HG03103 (cell line): Measurements from ENCODE around the gene IQSEC2.

Experiments
- ATAC-seq: cut with Tn5 transposase; IDR thresholded peaks from one replicate; pipeline ENCODE4 v1.9.1; 2021; ENCODE audit warnings: low read depth; ENCODE audit not compliant: unreplicated experiment

The IQSEC2 gene

DNA sequence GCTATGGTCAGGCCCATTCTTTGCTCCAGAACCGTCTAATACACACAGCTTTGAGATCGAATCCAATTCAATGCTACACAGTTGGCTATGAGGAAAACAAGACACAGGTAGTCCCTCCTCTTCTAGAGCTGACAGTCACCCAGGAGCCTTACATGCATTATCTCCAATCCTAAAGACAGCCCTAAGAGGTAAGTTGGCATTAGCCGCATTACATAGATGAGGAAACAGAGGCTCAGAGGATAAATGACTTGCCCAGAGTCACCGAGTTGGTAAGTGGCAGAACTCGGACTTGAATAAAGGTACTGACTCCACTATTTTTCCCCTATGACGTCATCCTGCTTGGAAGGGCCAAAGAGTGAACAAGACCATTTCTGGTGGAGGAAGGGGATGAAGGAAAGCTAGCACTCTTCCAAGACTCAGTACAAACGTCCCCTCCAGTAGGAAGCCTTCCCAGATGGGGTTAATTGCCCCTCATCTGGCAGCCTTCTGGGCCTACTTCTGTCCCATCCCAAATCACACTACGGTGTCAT, 8.5 kb downstream of the IQSEC2 start:
- no peak for ATAC-seq

DNA sequence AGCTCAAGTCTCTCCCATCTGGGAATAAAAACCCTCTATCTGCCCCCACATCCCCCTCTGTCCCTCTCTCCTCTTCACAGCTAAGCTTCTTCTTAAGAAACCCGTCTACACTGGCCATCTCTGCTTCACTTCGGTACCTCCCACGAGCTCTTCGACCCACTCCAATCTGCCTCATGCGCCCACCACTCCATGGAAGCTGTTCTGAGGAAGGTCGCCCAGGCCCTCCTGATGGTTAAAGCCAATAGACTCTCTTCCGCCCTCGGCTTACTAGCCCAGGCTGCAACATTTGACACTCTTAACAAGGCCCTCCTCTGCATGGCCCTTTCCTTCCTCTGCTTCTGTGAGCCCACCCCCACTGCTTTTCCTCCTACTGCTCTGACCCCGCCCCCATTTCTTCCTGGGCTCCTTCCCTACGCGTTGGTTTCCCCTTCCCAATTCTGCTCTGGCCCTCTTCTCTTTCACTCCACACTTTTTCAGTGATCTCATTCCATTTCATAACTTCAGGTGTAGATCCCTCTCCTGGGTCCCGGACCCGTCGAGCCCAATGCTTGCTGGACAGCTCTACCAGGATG, 11.8 kb downstream of the IQSEC2 start:
- no peak for ATAC-seq

DNA sequence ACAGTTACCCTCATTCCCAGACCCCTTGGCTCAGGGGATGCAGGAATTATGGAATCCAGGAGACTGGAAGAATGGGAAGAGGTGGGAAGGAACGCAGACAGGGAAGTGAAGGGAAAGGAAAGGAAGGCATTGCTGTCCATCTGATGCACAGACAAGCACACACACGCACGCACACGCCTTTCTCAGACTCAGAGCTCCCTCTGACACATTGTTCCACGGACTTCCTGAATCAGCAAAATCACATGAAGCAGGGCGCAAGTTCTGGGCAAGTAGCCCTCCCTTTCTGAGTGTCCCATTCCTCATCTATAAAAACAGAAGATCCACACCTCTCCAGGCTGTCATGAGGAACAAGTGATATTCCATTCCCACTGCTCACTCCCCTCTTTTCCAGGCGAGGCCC, 13.2 kb downstream of the IQSEC2 start:
- no peak for ATAC-seq

DNA sequence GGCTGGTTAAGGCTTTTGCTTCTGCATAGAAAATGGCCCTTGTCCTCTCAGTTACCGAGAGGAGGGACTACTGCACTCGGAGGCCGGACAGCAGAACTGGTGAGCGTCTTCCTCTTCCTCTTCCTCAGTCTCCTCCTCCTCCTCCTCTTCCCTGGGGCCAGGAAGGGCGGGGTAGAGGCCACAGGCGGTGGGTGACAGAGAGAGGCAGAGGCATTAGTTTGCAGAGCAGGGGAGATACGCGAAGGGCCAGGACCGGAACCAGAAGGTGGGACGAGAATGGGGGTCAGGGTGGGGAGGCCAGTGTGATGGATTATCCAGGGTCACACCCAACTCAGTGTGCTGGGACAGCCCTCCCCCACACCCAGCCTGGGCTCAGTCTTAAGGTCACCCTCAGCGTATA, 14.5 kb downstream of the IQSEC2 start:
- ATAC-seq, result no peak

DNA sequence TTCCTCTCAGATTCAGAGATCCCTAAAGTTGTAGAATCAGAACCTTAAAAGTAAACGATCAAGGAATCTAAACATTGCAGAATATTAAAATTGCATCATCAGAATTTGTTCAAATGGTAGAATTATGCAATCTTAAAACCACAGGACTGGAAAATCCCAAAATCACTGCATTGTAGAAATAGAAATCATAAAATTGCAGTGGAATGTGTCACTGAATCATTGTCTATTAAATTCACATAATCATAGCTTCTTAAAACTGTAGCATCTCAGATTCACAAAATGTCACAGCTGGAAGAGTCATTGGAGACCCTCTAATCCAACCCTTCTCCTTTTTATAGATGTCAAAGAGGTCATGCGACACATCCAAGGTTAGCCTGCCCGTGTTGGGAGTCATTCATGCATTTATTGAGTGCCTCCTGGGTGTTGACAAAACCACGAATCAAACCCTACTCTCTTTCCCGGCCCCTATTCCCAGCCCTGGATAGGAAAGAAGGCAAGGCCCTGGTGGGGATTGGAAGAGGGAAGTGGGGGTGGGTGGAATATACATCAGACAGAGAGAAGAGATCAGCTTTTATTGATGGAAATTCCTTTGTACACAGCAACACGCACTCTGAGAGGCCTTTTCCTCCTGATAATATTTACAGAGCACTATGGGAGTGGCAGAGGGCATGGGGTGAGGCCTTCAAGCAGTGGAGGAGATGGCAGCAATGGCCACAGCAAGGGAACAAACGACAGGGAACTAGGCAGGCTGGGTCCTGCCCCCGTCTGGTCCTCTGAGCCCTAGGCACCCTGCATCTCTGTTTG, 15.4 kb downstream of the IQSEC2 start:
- no peak for ATAC-seq

DNA sequence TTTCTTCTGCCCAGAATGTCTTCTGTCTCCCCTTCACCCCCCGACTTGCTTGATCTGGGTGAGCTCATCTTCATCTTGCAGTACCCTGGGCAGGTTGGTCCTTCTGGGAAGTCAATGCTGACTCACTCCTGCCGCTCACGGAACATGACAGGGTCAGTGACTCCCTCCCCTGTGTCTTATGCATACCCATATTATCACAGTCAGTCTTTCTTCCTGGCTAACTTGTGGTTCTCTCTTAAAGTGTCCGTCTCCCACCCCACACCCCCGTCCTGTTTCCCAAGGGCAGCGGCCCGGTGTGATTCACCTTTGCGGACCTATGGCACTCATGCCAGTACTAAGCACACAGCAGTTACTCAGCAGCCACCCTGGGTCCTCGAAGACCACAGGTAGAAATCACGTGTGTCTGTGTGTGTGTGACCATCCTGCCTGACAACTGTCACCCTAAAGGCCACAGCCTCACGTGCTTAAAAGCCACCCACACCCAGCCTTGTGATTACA, 17.7 kb downstream of the IQSEC2 start:
- ATAC-seq, result no peak

DNA sequence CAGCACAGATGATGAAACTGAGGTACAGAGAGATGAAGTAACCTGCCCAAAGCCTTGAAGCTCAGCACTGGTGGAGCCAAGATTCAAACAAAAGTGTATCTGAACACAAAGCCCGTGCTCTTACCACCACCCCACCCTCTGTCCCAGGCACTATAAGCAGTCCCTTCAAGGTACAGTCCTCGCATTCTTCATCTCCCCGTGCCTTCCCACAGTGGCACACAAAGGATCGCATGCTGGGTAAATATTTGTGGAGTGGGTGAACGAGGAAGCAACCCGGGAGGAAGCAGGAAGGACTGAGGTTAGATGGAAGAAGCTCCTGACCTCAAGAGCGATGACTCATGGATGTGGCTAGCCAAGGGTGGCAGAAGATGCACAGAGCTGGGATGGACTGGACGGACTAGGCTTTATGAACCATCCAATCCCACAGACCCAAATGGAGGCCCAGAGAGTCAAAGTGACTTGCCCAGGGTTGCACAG, 18.4 kb downstream of the IQSEC2 start:
- no peak for ATAC-seq

DNA sequence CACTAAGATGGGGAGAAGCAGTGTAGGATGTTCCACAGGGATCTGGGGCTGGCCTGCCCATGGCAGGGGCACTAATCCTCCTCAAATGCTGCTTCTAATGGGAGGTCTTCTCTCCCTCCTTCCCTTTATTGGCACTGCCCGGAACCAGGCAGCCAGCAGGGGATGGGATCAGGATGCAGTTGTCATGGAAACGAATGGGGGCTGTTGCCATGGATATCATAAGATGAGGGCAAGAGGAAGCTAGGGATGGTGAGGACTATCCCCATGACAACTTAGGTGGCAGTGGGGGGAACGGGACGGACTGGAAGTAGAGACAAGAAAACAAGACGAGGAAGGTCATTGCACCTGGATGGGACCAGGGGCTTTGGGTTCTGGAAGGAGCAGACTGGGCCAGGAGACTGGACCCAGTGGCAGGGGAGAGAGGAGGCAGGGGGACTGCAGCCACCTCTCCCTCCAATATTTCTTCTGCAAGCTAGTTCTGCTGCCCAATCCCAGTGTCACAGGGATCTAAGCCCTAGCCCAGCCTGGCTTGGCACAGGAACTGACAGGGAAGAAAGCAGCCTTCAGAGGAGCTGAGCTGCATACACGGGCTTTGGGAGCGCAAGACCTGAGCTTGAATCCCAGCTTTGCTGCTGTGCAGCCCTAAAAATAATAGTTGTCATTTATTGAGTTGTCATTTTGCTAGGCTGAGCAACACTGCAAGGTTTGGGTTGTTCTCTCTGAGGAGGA, 19.0 kb downstream of the IQSEC2 start:
- ATAC-seq, result no peak

DNA sequence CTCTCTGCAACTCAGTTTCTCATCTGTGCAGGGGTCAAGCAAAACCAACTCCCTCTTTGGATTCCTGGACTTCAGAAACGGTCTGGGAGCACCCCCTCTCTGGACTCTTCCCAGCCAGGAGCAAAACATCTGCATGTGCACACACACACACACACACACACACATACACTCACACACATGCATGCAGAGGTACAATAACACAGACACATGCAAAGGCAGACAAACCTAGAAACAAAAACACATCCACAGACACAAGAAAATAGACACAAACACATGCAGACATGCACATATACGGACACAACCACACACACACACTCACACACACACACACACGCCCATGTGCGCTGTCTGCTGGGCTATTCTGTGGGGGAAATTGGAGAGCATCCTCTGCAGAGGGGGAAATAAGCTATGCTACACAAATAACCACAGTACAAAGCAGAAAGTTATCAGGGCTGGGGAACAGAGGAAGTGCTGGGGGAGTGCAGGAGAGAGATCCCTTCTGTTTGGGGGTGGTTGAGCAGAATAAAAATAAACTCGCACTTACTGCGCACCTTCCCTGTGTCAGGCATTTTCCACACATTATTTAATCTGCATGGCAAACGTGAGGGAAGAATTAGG, 19.9 kb downstream of the IQSEC2 start:
- no peak for ATAC-seq

DNA sequence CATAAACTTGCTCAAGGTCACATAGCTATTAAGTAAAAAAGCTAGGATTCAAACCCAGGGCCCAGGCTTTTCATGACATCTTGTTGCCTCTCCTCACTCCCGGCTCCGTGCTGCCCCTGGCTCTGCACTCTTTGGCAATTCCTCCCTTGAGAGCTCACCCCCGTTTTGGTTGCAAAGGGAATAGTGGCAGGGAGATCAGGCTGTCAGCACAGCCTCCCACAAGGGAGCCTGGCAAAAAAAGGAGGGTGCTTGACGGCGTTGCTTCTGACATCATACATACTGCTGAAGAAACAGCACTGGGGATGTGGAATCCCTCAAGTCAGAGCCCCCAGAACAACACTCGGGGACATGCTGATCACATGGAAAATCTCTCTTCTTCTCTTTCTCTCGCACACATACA, 20.5 kb downstream of the IQSEC2 start:
- no peak for ATAC-seq

DNA sequence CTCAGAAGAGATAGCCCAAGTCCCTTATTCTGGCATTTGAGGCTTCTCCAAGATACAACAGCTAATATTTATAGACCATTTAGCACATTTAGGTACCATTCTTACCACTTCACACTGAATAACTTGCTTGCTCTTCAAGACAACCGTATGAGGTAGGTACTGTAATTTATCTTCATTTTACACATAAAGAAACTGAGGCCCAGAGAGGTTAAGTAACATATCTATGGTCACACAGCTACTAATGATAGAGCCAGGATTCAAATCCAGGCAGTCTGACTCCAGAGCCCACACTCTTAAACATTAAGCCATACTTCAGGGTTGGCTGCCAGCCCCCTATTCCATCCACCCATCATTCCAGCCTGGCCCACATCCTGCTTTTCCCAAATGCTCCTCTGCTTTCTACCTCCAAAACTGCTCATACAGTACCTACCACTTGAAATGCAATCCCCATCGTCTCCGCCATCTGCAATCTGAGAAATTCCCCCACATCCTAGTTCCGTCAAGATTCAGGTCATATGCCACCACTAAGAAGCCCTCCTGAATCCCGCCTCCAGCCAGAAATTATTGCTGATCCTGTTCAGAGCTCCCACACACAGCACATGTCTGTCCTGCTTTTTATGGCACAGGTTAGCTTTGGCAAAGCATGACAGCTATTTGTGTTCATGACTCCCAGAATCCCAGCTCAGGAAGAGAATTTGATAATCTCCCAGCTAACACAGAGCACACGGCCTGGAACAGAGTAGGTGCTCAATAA, 23.5 kb downstream of the IQSEC2 start:
- no peak for ATAC-seq

DNA sequence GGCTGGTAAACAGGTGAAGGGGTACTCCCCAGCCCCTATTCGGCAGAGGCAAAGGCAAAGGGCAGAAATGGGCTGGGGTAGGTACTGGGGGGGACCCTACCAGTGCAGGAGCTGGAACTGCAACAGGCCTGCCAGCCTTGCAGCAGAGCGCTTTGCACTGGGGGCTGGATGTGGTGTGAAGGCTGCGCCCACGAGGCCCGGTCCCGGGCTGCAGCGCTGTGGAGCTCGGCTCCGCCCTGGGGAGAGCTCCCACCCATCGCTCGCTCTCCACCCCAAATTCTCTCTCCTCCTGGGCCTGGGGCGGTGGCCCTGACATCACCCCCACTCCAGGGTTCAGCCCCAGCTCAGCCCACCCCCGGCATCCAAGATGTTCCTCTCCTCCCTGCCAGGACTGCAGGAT, 24.2 kb downstream of the IQSEC2 start:
- ATAC-seq, result no peak

DNA sequence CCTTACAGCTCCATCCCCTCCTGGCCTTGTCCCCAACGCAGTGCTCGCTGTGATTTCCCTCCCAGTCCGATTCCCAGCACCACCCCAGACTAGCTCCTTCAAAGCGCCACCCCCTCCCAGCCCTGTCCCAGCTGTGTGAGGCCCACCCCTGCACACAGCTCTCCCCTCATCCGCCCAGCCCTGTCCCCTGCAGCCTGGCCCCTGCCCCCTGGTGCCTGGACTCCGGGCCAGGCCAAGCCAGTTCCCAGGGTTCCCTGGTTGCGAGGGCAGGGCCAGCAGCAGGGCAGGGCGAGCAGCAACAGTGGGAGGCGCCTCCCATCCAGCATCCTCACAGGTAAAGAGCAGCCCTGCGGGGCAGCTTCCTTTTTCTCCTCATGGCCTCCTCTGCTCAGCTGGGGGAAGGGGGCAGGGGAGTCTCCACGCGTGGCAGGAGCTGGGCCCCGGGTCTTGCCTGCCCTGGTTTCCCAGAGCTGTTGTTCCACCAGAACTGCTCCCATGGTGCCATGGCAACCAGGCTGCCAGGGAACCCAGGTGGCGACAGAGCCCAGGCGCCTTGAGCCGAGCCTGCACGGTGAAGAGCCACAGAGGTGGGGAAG, 24.8 kb downstream of the IQSEC2 start:
- no peak for ATAC-seq

DNA sequence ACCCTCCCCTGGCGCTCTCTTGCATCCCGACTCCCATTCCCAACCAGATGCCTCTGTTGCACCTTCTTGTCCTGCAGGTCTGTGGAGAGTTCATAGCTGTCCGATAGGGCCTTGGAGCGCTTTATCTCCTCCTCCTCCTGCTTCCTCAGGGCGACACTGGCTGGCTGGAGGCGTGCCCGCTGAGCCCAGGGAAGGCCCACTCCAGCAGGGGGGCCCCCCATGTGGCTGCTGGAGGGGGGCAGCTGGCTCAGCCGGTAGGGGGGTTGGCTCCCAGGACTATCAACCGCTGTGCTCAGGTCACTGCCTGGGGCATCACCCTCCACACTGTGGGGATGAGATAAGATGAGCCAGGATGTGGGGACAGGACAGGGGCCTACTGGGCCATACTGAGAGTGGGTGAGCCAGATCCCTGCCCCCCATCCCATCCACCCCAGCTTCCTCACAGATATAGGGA, 25.6 kb downstream of the IQSEC2 start:
- no peak for ATAC-seq

DNA sequence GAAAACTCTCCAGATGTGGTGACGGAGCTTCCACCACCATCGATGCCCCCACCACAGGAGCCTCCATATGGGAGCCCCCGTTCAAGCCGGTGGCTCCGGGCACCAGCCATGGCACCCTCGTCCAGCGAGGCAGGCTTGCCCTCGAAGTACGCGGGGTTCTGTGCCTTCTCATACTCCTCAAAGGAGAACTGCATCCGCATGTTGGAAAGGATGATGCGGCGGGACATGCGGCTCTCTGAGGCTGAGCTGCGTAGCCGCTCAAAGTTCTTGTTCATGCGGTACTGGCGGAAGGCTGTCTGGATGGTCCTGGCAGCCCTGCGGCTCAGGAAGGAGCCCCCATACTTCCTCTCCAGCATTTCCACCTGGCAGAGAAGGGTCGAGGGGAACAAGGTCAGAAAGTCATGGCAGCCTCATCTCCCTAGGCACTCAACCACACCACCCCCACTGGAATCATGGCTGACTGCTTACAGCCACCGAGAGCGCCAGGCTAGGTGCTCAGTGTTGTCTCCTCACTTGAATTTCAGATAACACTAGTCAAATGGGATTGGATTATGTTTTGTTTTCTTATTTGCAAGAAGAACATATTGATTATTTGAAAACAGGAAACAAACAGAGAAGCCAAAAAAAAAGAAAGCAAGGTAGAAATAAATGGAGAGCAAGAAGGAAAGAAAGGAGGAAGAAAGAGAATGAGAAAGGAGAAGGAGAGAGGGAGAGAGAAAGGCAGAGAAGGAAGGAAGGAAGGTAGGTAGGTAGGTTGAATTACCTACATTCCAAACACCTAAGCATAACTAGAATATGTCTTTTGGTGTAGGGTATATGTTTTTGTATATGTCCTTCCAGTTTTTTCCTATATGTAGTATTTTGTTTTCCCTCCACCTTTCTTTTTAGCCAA, 26.6 kb downstream of the IQSEC2 start:
- no peak for ATAC-seq

DNA sequence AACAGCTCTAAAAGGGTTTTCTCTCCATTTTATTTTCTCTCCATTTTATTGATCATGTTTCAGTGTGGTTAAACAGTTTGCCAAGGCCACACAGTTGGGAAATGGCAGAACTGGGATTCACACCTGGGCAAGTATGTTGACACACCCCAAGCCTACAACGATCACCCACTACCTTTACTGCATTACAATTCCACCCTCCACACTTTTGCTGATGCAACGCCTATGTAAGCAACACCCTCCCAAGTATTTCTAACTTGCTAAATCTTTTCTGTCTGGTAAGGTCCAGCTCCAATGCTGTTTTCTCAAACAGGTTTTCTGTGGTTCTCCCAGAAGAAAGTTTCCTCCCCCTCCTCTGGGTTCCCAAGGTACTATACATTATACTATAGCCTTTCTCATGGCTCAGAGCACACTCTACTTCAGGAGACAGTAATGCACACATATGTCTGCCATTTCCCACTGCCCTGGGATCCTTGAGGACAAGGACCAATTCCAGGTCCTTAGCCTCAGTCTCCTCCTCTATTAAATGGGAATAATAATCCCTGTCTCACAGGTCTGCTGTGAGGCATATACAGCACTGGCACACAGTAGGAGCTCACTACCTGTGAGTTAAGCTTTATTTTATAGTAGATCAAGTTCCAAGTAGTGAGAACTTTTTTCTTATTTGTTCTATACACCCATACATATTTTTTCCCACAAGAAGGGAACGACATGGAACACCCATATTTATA, 27.9 kb downstream of the IQSEC2 start:
- ATAC-seq, result no peak

DNA sequence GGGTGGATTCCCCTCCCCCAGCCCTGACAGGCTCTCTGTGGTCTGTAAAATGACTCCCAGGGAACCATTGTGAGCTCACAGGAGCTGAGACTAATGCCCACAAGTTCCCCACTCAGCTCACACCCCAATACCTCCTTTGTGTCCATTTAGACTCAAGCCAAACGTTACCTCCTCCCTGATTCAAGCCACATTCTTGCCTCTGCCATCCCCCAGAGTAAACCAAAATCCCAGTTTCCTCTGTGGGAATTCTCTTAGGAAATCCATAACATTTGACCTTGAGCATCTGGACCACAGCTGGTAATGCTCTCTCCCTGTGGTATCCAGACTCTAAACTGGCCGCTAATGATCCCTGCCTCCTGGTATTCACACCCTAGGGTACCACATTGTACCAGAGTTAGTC, 30.1 kb downstream of the IQSEC2 start:
- no peak for ATAC-seq

DNA sequence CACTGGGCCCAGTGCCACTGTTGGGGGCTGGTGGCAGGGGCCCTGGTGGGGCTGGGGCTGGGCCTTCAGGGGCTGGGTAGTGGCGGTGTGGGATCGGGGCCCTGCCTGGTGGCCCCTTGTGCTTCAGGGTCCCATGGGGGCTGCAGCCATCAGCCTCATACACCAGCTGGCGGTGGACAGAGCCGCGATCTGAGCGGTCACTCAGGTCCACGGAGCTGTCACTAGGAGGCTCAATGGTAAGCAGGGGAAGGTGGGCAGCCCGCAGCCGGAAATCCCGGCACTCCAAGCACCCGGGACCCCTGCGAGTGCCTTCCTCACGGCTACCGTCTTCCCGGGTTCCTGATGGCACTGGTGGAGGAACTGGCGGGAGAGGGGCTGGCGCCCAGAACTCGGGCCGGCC, 30.8 kb downstream of the IQSEC2 start:
- ATAC-seq, result no peak
